Brain microvascular endothelial cell (primary cell): ENCODE data around the gene PLXNB3.

ENCODE experiments used
- DNase-seq: peaks from one replicate; pipeline ENCODE4 v3.0.0-alpha.2; 2020
- H3K27ac ChIP-seq: fragments of 250-450 bp; sonication (Bioruptor Pico); 2 replicates; pipeline ENCODE4 v1.5.1; 2020; ENCODE audit warnings: mild to moderate bottlenecking, moderate library complexity
- H3K27me3 ChIP-seq: fragments of 250-450 bp; sonication (Bioruptor Pico); replicated peaks from 2 replicates; pipeline ENCODE4 v1.5.1; 2020; ENCODE audit warnings: mild to moderate bottlenecking
- H3K36me3 ChIP-seq: fragments of 250-450 bp; sonication (Bioruptor Pico); replicated peaks from 2 replicates; pipeline ENCODE4 v1.5.1; 2020; ENCODE audit warnings: mild to moderate bottlenecking
- H3K4me3 ChIP-seq: 2 replicates; pipeline ENCODE4 v1.5.1; 2011; ENCODE audit warnings: low read depth, mild to moderate bottlenecking, control low read depth, low read length, moderate library complexity
- CTCF ChIP-seq: IDR thresholded peaks from 2 replicates; pipeline ENCODE4 v1.5.1; 2011; ENCODE audit warnings: low read depth, mild to moderate bottlenecking, moderate library complexity, low read length, control low read depth, inconsistent platforms; ENCODE audit errors: missing control alignments
- in situ Hi-C: cut with HindIII; loops from 2 replicates; pipeline ENCODE4 v1.10.0; 2017; ENCODE audit warnings: low sequenced_read_pairs, low pct_ligation_motif_present

The PLXNB3 gene

GRCh38 chrX:153806999-153807575 lies 43.0 kb downstream of the PLXNB3 start:
- H3K4me3 ChIP-seq, result no peak overlapping the region
- H3K27me3 ChIP-seq, result no peaks in the 10 kb centered on the region
- no peak overlapping the region for H3K27ac ChIP-seq
- H3K36me3 ChIP-seq, result no peaks in the 10 kb centered on the region
- DNase-seq, result no peak
- in situ Hi-C loops, result no loop called here
- TF ChIP-seq CTCF, result no peak

GRCh38 chrX:153807976-153808375 lies 43.9 kb downstream of the PLXNB3 start:
- TF ChIP-seq CTCF, result no peak
- DNase-seq, result no peak
- Histone ChIP-seq H3K4me3 (no peak overlapping the region), H3K27me3 (no peaks in the 10 kb centered on the region), H3K36me3 (no peaks in the 10 kb centered on the region), H3K27ac (no peak overlapping the region)
- in situ Hi-C loops, result no loop called here

GRCh38 chrX:153812220-153812619 lies 48.2 kb downstream of the PLXNB3 start:
- Histone ChIP-seq H3K4me3 (no peak overlapping the region), H3K27ac (no peak overlapping the region), H3K36me3 (no peaks in the 10 kb centered on the region), H3K27me3 (no peaks in the 10 kb centered on the region)
- in situ Hi-C loops, result no loop called here
- DNase-seq, result no peak
- TF ChIP-seq CTCF, result no peak

GRCh38 chrX:153813161-153813560 lies 49.1 kb downstream of the PLXNB3 start:
- DNase-seq, result no peak
- H3K27me3 ChIP-seq, result no peaks in the 10 kb centered on the region
- no peaks in the 10 kb centered on the region for H3K36me3 ChIP-seq
- TF ChIP-seq CTCF, result no peak
- H3K27ac ChIP-seq, result no peak overlapping the region
- no peak overlapping the region for H3K4me3 ChIP-seq
- in situ Hi-C loops, result no loop called here

GRCh38 chrX:153814591-153815315 lies 50.7 kb downstream of the PLXNB3 start:
- DNase-seq, result no peak
- Histone ChIP-seq H3K4me3 (no peak overlapping the region), H3K36me3 (no peaks in the 10 kb centered on the region), H3K27me3 (no peaks in the 10 kb centered on the region), H3K27ac (no peak overlapping the region)
- no peak for TF ChIP-seq CTCF
- in situ Hi-C loops, result no loop called here
